Measurements from ENCODE around the gene FAM9A. TPM values are rescaled to one million over a fixed set of nuclear protein-coding genes. Genes with fewer than 3 reads are reported as not detected.

The FAM9A gene
- total RNA-seq, 1 donor, result not detected

Other genes starting within 250 kb of the FAM9A start
- 0.27 TPM for gene ANOS1, start 69.2 kb downstream of the FAM9A start, total RNA-seq
- gene FAM9B, start 232.7 kb upstream of the FAM9A start, total RNA-seq, result not detected